ENCODE measurements around the gene USP12.
A peak's percentile ranks its signal among the peaks of the same experiment; 100 is the strongest.
"Not testable (repeated sequence)": the region's sequence is repeated elsewhere in the genome, so short reads cannot be mapped to it uniquely, and the experiment has no call there.

USP12 gene

GRCh38 chr13:27147530-27148170 lies 24.0 kb downstream of the USP12 start:
- DNase-seq, result peak in 1 of 2 experiments; percentile 44

GRCh38 chr13:27141746-27142145 lies 29.9 kb downstream of the USP12 start:
- no peak for DNase-seq

- DNase-seq, result not testable (repeated sequence)
These were observed 30.5 kb downstream of the USP12 start for GRCh38 chr13:27141159-27141558.

GRCh38 chr13:27140060-27140459 lies 31.6 kb downstream of the USP12 start:
- no peak for DNase-seq

- DNase-seq, result no peak
These were observed 32.0 kb downstream of the USP12 start for GRCh38 chr13:27139565-27139964.

GRCh38 chr13:27138457-27139093 lies 33.0 kb downstream of the USP12 start:
- DNase-seq, result no peak

GRCh38 chr13:27137759-27138158 lies 33.9 kb downstream of the USP12 start:
- DNase-seq, result no peak

GRCh38 chr13:27135023-27135422 lies 36.6 kb downstream of the USP12 start:
- no peak for DNase-seq

- DNase-seq, result no peak
These were observed 37.7 kb downstream of the USP12 start for GRCh38 chr13:27133889-27134288.

- peak in 1 of 2 experiments; percentile 41 for DNase-seq
These were observed 39.1 kb downstream of the USP12 start for GRCh38 chr13:27132538-27132937.

- DNase-seq, result no peak
These were observed 39.7 kb downstream of the USP12 start for GRCh38 chr13:27131906-27132305.

- DNase-seq, result peak; percentile 68 to 75
These were observed 40.5 kb downstream of the USP12 start for GRCh38 chr13:27130979-27131623.

GRCh38 chr13:27130223-27130978 lies 41.2 kb downstream of the USP12 start:
- no peak for DNase-seq

- no peak for DNase-seq
These were observed 42.6 kb downstream of the USP12 start for GRCh38 chr13:27128825-27129627.

- DNase-seq, result no peak
These were observed 44.8 kb downstream of the USP12 start for GRCh38 chr13:27126859-27127258.

GRCh38 chr13:27125357-27126282 lies 46.0 kb downstream of the USP12 start:
- no peak for DNase-seq

- DNase-seq, result no peak
These were observed 47.0 kb downstream of the USP12 start for GRCh38 chr13:27124571-27124970.

- DNase-seq, result not testable (repeated sequence)
These were observed 48.2 kb downstream of the USP12 start for GRCh38 chr13:27123445-27123844.

GRCh38 chr13:27122036-27122435 lies 49.6 kb downstream of the USP12 start:
- DNase-seq, result no peak

GRCh38 chr13:27120811-27121210 lies 50.8 kb downstream of the USP12 start:
- no peak for DNase-seq

GRCh38 chr13:27120011-27120410 lies 51.6 kb downstream of the USP12 start:
- no peak for DNase-seq
